GM23248 (cell line): ENCODE results near the gene WNK2. TPM values are rescaled to one million over a fixed set of nuclear protein-coding genes. Genes with fewer than 3 reads are reported as not detected.

Experiments
- DNase-seq: peaks from one replicate; pipeline ENCODE4 v3.0.0-alpha.2; 2015
- H2AFZ ChIP-seq: fragments of 200-600 bp; sonication (generic); 2 replicates; pipeline ENCODE4 v1.6.1; 2016; ENCODE audit warnings: antibody characterized with exemption
- H3F3A ChIP-seq: fragments of 200-600 bp; sonication (generic); 2 replicates; pipeline ENCODE4 v1.6.1; 2016; ENCODE audit warnings: mild to moderate bottlenecking, antibody characterized with exemption, mixed run types; ENCODE audit not compliant: insufficient read depth
- H3K27ac ChIP-seq: fragments of 200-600 bp; sonication (generic); 2 replicates; pipeline ENCODE4 v1.5.1; 2016; ENCODE audit warnings: mild to moderate bottlenecking
- H3K27me3 ChIP-seq: fragments of 200-600 bp; sonication (generic); replicated peaks from 2 replicates; pipeline ENCODE4 v1.6.1; 2016; ENCODE audit warnings: mild to moderate bottlenecking; ENCODE audit not compliant: insufficient read depth
- H3K36me3 ChIP-seq: fragments of 200-600 bp; sonication (generic); 2 replicates; pipeline ENCODE4 v1.6.1; 2016; ENCODE audit warnings: low read depth, mild to moderate bottlenecking
- H3K4me1 ChIP-seq: fragments of 200-600 bp; sonication (generic); 2 replicates; pipeline ENCODE4 v1.6.1; 2016; ENCODE audit warnings: mild to moderate bottlenecking; ENCODE audit not compliant: insufficient read depth
- H3K4me2 ChIP-seq: fragments of 200-600 bp; sonication (generic); one replicate; pipeline ENCODE4 v1.6.1; 2016; ENCODE audit warnings: mild to moderate bottlenecking; ENCODE audit not compliant: unreplicated experiment
- H3K4me3 ChIP-seq: fragments of 200-600 bp; sonication (generic); 2 replicates; pipeline ENCODE4 v1.5.1; 2016; ENCODE audit warnings: mild to moderate bottlenecking
- H3K79me2 ChIP-seq: fragments of 200-600 bp; sonication (generic); 2 replicates; pipeline ENCODE4 v1.6.1; 2016; ENCODE audit warnings: mild to moderate bottlenecking; ENCODE audit not compliant: insufficient read depth
- H3K9ac ChIP-seq: fragments of 200-600 bp; sonication (generic); 2 replicates; pipeline ENCODE4 v1.6.1; 2016; ENCODE audit warnings: mild to moderate bottlenecking
- H3K9me2 ChIP-seq: fragments of 200-600 bp; sonication (generic); 2 replicates; pipeline ENCODE4 v1.6.1; 2016; ENCODE audit warnings: mixed run types, mild to moderate bottlenecking, moderate library complexity; ENCODE audit not compliant: insufficient read depth
- H3K9me3 ChIP-seq: fragments of 200-600 bp; sonication (generic); one replicate; pipeline ENCODE4 v1.6.1; 2017; ENCODE audit warnings: low read depth
- H4K20me1 ChIP-seq: fragments of 200-600 bp; sonication (generic); 2 replicates; pipeline ENCODE4 v1.6.0; 2016; ENCODE audit not compliant: insufficient read depth
- EZH2 ChIP-seq: fragments of 200-600 bp; sonication (generic); IDR thresholded peaks from 2 replicates; pipeline ENCODE4 v1.6.1; 2018; ENCODE audit warnings: antibody characterized with exemption, mild to moderate bottlenecking; ENCODE audit not compliant: insufficient read depth, poor library complexity, severe bottlenecking
- EZH2phosphoT487 ChIP-seq: fragments of 200-600 bp; sonication (generic); IDR thresholded peaks from 2 replicates; pipeline ENCODE4 v1.6.1; 2018; ENCODE audit warnings: antibody characterized with exemption, moderate library complexity, mild to moderate bottlenecking, low read depth; ENCODE audit not compliant: insufficient read depth
- WGBS, 2 experiments: methylation state at CpG; one replicate each; pipeline ENCODE4 v1.1.6; 2015 to 2017; ENCODE audit warnings: low lambda C conversion rate in 2 of 2, low coverage in 1 of 2; ENCODE audit errors: missing lambda C conversion rate in 2 of 2; 5-methylcytosine and 5-hydroxymethylcytosine counted together
- in situ Hi-C: fragments of 300-500 bp; cut with MboI; formaldehyde crosslinking; loops from 2 replicates; pipeline ENCODE4 v1.15.0; 2020
- polyA plus RNA-seq: library from polyadenylated mRNA; unstranded; fragments of >200 nt; fragmentation: Nextera tagmentation; extraction: Ambion mirVana; gene quantifications from 2 replicates; pipeline ENCODE4 v1.2.1, GENCODE V29; 2016
- total RNA-seq: library from RNA; depleted of rRNA; stranded (reverse); fragments of >200 nt; shearing (Covaris generic); gene quantifications from 2 replicates; pipeline ENCODE4 v1.2.3, GENCODE V29; 2014

WNK2 gene
- total and polyA plus RNA-seq, 2 experiments from 2014 or later: not detected

DNA sequence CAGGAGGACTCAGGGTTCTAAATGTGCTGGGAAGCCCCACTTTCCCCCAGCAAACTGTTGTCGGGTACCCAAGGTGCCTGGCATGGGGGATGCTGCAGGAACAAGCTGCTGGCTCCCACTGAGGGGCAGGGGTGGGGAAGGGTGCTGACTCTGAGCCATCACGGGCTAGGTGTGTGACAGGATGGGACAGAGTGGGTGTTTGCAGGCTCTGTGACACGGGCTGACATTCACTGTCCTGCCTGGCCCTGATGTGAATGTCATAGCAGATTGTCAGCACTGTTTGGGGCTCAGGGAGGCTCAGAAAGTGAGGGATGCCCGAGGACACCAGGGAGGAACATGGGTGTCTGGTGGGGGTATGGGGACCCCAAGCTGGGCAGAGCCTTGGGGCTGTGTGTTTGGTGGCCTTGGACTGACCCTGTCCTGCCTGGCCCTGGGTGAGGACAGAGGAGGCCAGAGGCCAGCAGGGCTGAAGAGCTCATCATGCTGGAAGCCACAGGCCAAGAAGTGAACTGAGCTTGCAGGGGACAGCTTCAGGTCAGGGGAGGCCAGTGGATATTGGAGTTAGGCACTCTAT, 20.6 kb downstream of the WNK2 start:
- Histone ChIP-seq H2AFZ (no peak overlapping the region), H3K4me2 (no peak overlapping the region), H4K20me1 (no peaks in the 10 kb centered on the region), H3K9me3 (no peaks in the 10 kb centered on the region), H3K27ac (no peak overlapping the region), H3K27me3 (no peaks in the 10 kb centered on the region), H3K4me1 (peaks cover 10% of the 10 kb centered on the region; the same call in 1 of the 2 replicates), H3K9me2 (no peaks in the 10 kb centered on the region), H3K4me3 (no peak overlapping the region), H3K9ac (no peak overlapping the region), H3K36me3 (no peaks in the 10 kb centered on the region), H3F3A (peaks cover 11% of the 10 kb centered on the region; the same call in 1 of the 2 replicates), H3K79me2 (no peaks in the 10 kb centered on the region)
- no peak for DNase-seq
- TF ChIP-seq EZH2phosphoT487 (no peak), EZH2 (no peak)
- in situ Hi-C loops: no loop called here
- WGBS, 2 experiments: 47 to 48% methylated on average over 4 of the region's 4 CpGs

- Histone ChIP-seq H3K27ac (no peak overlapping the region), H4K20me1 (no peaks in the 10 kb centered on the region), H3K4me2 (no peak overlapping the region), H3K27me3 (no peaks in the 10 kb centered on the region), H3K4me1 (peaks cover 10% of the 10 kb centered on the region; the same call in 1 of the 2 replicates), H3K4me3 (no peak overlapping the region), H3K79me2 (no peaks in the 10 kb centered on the region), H3K9me2 (no peaks in the 10 kb centered on the region), H3K9me3 (no peaks in the 10 kb centered on the region), H3K36me3 (no peaks in the 10 kb centered on the region), H2AFZ (no peak overlapping the region), H3K9ac (no peak overlapping the region), H3F3A (peaks cover 11% of the 10 kb centered on the region; the same call in 1 of the 2 replicates)
- DNase-seq: peak; percentile 35
- WGBS, 2 experiments: 32 to 33% methylated on average over 14 of the region's 14 CpGs
- TF ChIP-seq EZH2phosphoT487 (no peak), EZH2 (no peak)
- in situ Hi-C loops: no loop called here
These were observed 21.3 kb downstream of the WNK2 start for GRCh38 chr9:93205045-93205768.

GRCh38 chr9:93205896-93206575, 22.1 kb downstream of the WNK2 start:
- no peaks in the 10 kb centered on the region for H3K9me2 ChIP-seq
- H3K27ac ChIP-seq: no peak overlapping the region
- no peak overlapping the region for H3K4me3 ChIP-seq
- H4K20me1 ChIP-seq: no peaks in the 10 kb centered on the region
- H2AFZ ChIP-seq: no peak overlapping the region
- H3F3A ChIP-seq: peaks cover 11% of the 10 kb centered on the region; the same call in 1 of the 2 replicates
- H3K27me3 ChIP-seq: no peaks in the 10 kb centered on the region
- no peaks in the 10 kb centered on the region for H3K36me3 ChIP-seq
- no peak for DNase-seq
- WGBS, 2 experiments: 57 to 66% methylated on average over 12 of the region's 12 CpGs
- no peak for TF ChIP-seq EZH2
- TF ChIP-seq EZH2phosphoT487: no peak
- H3K9ac ChIP-seq: no peak overlapping the region
- H3K4me1 ChIP-seq: peaks cover 10% of the 10 kb centered on the region; the same call in 1 of the 2 replicates
- in situ Hi-C loops: no loop called here
- H3K4me2 ChIP-seq: no peak overlapping the region
- no peaks in the 10 kb centered on the region for H3K9me3 ChIP-seq
- H3K79me2 ChIP-seq: no peaks in the 10 kb centered on the region

GRCh38 chr9:93206576-93207155, 22.7 kb downstream of the WNK2 start:
- H2AFZ ChIP-seq: no peak overlapping the region
- H3K79me2 ChIP-seq: no peaks in the 10 kb centered on the region
- H3K27me3 ChIP-seq: no peaks in the 10 kb centered on the region
- H3K9ac ChIP-seq: no peak overlapping the region
- TF ChIP-seq EZH2phosphoT487 (no peak), EZH2 (no peak)
- in situ Hi-C loops: no loop called here
- no peaks in the 10 kb centered on the region for H3K9me3 ChIP-seq
- 70 to 71% methylated on average over 7 of the region's 7 CpGs for WGBS, 2 experiments
- H3K4me1 ChIP-seq: peaks cover 10% of the 10 kb centered on the region; the same call in 1 of the 2 replicates
- H3K36me3 ChIP-seq: no peaks in the 10 kb centered on the region
- H3K4me3 ChIP-seq: no peak overlapping the region
- H3K4me2 ChIP-seq: no peak overlapping the region
- H3K9me2 ChIP-seq: no peaks in the 10 kb centered on the region
- peaks cover 11% of the 10 kb centered on the region; the same call in 1 of the 2 replicates for H3F3A ChIP-seq
- no peak overlapping the region for H3K27ac ChIP-seq
- H4K20me1 ChIP-seq: no peaks in the 10 kb centered on the region
- no peak for DNase-seq
